Forelimb muscle (tissue), 1 donor: Measurements from ENCODE around the gene EBF3. TPM values are rescaled to one million over a fixed set of nuclear protein-coding genes. Genes with fewer than 3 reads are reported as not detected.

Experiments
- DNase-seq: peaks from one replicate; pipeline ENCODE4 v3.0.0-alpha.2; 2013; ENCODE audit warnings: low read depth
- polyA plus RNA-seq: library from polyadenylated mRNA; unstranded; fragments of 120-200 nt; gene quantifications from one replicate; pipeline ENCODE4 v1.2.1, GENCODE V29; 2013; ENCODE audit not compliant: insufficient read length

Gene EBF3
- polyA plus RNA-seq, 1 donor, result 57.0 TPM

DNA sequence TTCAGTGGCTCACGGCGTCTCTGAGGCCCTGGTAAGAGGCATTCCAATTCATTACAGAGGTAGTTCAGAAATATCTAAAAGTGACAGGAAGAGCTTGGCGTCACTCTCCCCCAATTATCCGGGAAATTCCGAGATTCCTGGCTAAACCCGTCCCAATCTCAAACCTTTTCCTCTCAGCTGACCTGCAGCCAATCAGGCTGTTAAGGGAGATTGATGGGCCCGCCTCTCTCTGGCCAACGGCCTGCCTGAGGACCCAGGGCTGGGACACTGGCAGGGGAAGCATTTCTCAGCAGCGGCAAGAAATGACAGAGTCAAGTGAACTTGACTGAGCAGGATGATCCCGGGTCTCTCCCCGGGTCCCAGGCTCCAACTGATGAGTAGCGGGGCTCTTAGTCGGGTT lies 72.3 kb downstream of the EBF3 start:
- no peak for DNase-seq

GRCh38 chr10:129890170-129890569 lies 73.9 kb downstream of the EBF3 start:
- DNase-seq, result no peak

- DNase-seq, result no peak
These were observed 75.1 kb downstream of the EBF3 start for GRCh38 chr10:129888784-129889616.

DNA sequence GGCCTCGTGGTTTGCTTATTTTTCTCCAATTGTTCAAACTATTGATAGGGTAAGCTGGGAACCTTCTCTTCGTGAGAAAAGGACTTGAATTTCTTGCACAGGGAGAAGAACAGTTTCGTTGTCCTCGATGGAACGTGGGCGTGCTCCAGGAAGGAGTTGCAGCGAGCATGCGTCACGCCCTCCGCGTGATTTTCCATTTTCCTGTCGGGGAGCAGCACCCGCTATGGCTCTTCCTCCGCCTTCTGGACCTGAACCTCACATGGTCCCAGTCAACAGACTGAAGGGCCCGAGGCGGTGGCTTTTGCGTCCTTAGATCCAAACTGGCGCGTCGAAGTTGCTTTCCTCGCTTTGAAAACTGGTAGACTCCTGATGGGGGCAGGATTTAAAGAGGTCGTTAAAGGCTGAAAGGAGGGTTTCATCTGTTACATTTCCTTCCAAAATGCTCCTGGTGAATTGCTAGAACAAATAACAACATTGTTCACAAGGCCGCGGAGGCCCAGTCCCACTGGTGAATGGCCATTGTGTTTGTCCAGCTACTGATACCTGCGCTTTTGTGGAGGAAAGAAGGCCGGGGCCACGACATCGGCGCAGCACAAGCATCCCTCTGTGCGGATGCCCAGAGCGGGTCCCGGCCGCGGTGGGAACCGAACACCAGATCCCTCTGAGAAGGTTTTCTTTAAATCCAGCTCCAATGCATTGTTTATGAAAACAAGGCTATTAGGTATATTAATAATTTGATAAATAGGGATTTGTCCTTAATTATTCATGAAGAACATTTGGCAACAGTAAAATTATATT lies 75.9 kb downstream of the EBF3 start:
- DNase-seq, result no peak

- DNase-seq, result no peak
These were observed 76.6 kb downstream of the EBF3 start for GRCh38 chr10:129887381-129887905.

DNA sequence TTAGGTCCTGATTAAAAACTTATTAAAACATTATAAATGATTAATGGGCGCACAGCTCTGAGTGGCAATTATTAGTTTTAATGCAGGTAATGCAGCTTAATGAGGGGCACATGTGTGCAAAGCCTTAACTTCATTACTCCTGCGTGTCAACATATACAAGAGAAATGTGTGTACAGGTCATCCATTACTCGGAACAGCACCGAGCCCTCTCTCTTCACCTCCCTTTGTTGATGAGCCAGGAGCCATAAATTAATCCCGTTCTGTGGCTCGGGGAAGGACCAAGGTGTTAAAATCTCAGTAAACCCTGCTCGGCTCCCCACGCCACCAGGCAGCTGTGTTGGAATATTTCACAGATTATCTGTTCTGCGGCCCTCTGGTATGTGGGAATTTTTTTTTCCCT lies 77.8 kb downstream of the EBF3 start:
- no peak for DNase-seq

DNA sequence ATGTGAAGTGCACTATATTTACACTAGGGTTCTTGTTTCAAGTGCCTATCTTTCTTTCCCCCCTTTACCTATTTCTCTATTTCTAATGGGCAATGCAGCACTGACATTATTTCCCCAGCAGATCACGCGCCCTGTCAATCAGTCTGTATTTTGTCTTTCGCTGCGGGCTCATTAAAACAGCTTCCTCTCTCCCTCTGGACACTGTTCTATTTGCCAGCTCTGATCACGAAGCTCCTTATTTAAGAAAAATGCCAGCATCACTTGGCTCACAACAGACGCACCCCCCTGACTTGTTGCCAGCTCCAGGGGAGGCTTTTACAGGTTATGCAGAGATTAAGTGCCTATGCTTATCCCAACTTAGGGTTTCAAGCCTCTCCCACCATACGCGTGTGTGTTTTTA lies 78.5 kb downstream of the EBF3 start:
- no peak for DNase-seq

DNA sequence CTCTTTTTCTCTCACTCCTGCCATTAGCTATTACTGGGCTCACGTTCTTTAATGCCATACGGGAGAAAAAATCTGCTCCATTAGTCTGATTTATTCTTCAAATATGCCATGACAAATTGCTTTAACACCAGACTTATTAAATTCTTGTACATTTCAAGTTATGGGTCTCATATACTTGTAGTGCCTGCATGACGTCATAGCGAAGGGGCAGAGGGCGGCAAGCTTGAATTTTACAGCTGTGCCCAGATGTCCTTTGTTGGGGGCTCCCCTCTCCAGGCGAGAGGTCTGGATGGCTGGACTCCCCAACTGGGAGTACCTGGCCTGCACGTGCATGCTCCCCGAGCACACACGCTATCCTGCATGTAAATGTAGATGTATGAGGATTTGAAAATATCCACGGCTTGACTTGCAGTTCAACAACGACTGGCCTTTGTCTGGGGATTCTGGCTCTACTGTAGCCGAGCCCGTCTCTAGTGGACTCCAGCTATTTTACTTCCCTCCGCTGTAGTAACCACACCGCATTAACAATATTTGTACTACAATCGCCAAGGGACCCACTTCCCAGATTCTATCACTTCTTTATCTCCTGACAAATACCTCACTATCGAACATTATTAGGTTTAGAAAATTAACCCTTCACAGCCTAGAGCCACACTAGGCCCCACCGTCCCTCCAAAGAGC lies 79.5 kb downstream of the EBF3 start:
- DNase-seq, result no peak

- no peak for DNase-seq
These were observed 80.3 kb downstream of the EBF3 start for GRCh38 chr10:129883626-129884397.

DNA sequence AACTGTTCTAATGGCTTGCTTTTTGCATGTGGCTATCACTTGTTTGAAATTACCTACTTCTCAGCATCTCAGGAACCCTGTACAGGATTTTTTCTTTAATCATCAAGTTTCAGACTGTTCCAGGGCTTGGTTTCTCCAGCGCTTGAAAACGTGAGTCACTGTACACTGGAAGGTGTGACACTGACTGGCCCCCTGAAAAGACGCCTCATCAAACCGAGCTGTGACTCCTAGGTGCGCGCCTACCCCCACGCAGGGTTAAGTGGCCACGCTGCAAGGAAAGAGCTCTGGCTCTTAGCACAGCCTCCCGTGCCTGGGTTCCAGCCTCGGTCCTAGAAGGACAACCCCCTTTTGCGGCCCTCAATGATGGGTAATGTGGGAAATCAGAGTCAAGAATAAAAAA lies 81.0 kb downstream of the EBF3 start:
- no peak for DNase-seq

GRCh38 chr10:129882291-129883010 lies 81.6 kb downstream of the EBF3 start:
- no peak for DNase-seq

DNA sequence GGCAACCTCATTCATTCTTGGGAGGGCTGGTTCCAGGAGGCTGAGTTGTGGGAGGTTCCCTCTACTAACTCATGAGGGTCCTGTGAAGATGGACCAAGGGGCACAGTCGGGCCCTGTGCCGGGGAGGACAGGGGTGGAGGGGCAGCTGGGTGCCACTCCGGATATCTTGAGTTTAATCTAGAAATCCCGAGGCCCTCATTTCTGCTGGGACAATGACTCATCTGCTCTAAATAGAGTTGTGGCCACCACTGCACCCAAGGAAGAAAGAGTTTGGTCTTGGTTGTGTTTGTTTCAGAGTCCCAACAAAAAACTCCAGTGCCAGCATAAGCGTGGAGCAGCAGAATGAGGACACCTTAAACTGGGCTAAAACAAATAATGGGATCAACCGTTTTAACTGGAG lies 82.4 kb downstream of the EBF3 start:
- no peak for DNase-seq

- DNase-seq, result no peak
These were observed 83.7 kb downstream of the EBF3 start for GRCh38 chr10:129880191-129880870.

DNA sequence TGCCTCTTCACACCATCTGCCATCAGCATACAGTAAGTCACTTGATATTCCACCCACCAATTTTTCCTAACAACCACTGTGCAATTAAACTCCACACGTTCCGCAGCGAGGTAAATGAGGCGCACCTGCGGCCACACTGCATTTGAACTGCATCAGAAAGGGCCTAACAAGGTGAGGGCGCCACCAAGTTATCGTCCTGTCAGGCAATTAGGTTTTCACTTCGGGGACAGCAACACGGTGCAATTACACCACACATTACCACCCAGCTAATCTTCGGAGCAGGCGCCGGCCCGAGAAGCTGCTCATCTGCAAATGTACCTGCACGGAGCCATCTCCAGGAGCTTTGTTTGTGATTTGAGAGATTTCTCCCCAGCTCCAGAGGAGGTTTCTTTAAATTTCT lies 84.4 kb downstream of the EBF3 start:
- no peak for DNase-seq

GRCh38 chr10:129878835-129879234 lies 85.2 kb downstream of the EBF3 start:
- no peak for DNase-seq

DNA sequence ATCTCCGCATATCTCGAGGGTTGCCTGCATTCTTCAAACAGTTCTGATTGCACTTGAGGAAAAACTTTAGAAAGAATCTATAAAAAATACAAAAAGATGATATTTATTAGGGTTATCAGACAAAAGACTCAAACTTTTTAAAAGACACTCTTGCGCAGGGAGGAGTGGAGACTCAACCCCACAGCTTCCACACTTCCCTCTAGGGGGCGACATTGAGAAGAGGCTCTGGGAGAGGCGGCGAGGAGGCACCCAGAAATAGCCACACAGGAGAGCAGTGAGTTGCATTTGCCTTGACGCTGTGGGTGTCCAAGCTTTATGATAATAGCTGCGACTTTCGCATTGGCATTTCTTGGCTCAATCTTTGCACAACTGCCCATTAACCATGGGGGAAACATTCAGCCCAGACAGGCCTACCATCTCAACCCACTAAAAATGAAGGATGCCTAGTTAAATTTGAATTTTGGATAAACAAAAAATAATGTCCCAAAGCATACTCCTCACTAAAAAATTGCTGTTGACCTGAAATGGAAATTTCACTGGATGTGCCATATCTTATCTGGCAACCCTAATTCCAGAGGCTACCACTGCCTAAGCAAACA lies 86.2 kb downstream of the EBF3 start:
- DNase-seq, result no peak

- no peak for DNase-seq
These were observed 87.2 kb downstream of the EBF3 start for GRCh38 chr10:129876838-129877237.

DNA sequence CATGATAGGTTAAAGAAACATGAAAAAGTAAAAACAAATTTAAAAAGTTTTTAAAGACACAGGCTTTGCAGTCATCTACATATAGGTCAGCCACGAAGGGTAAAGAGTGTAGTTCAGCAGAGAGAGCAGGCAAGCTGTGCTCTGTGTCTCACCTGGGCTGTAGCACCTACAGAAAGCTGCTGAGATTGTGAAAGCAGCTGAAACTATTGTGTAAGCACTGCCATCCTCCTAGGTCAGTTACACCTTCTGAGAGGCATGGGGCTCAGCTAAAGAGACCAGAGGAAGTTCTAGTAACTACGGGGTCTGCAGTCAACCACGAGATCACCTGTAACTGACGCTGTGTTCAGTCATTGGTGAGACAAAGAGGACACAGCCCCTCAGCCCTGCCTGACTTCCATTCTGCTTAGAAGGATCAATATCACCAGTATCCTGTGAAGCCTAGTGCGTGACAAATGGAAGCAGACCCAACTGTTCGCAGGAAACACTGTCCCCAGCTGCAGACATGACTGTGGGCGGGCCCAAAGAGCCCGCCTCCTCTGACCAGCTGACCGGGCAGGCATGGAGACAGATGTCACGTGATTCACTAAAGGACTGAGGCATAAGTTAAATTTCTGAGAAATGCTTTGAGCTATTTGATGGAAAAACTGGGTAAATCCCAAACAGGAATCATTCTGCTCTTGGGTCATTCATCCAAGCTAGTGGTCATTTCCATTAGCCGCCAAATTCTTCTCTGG lies 87.9 kb downstream of the EBF3 start:
- DNase-seq, result no peak

DNA sequence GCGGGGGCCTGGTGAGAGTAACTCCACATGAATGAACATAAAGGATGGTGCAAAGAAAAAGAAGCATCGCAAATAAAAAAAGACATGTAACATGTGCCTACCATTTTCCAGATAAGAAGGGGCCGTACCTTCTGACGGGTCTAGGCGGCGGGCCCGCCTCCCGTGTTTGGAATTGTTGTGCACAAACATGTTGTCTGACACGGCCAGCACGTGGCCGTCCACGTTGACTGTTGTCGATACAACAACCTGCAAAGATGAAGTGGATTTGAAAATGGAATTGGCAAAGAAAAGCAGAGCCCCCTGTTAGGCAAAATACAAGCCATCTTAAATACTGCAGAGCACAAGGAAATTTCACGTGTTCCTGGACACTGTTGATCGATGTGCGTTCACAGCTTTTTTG lies 90.7 kb downstream of the EBF3 start:
- no peak for DNase-seq
